GM12878 (cell line): ENCODE results near the gene ARAP3.

Experiments
- ATF3 ChIP-seq: IDR thresholded peaks from 2 replicates; pipeline ENCODE4 v1.6.1; 2011; ENCODE audit warnings: low read depth, mild to moderate bottlenecking, low read length, moderate library complexity, borderline replicate concordance; ENCODE audit errors: extremely low read depth
- BHLHE40 ChIP-seq, 2 experiments: fragments of 450-650 bp in 1 of 2; IDR thresholded peaks; 2 replicates each; pipeline ENCODE4 v1.6.1; 2011 to 2017; ENCODE audit warnings: low read depth in 2 of 2, borderline replicate concordance in 1 of 2, improper control_type of control experiment in 1 of 2, low read length in 1 of 2, mild to moderate bottlenecking in 1 of 2
- CREB1 ChIP-seq: IDR thresholded peaks from 2 replicates; pipeline ENCODE4 v1.6.1; 2012; ENCODE audit warnings: low read depth, mild to moderate bottlenecking, inconsistent platforms
- EGR1 ChIP-seq, 2 experiments: IDR thresholded peaks; 1 replicate in 1 of 2; 2 replicates in 1 of 2; pipeline ENCODE4 v1.6.1; 2011 to 2012; ENCODE audit warnings: low read depth in 2 of 2, low read length in 2 of 2, borderline replicate concordance in 1 of 2, mild to moderate bottlenecking in 1 of 2, moderate library complexity in 1 of 2
- EP300 ChIP-seq, 2 experiments: fragments of 150-350 bp in 1 of 2; IDR thresholded peaks; 2 replicates each; pipeline ENCODE4 v1.6.1; 2011 to 2012; ENCODE audit warnings: low read depth in 2 of 2, low read length in 2 of 2, borderline replicate concordance in 1 of 2, improper control_type of control experiment in 1 of 2, inconsistent platforms in 1 of 2; ENCODE audit not compliant: control insufficient read depth in 1 of 2
- ETV6 ChIP-seq, 2 experiments: fragments of 450-650 bp in 1 of 2; IDR thresholded peaks in 1 of 2; conservative IDR thresholded peaks in 1 of 2; 2 replicates each; pipeline ENCODE4 v1.6.1; 2014; ENCODE audit warnings: antibody characterized with exemption in 1 of 2, borderline replicate concordance in 1 of 2, low read depth in 1 of 2, mild to moderate bottlenecking in 1 of 2, moderate library complexity in 1 of 2
- GABPA ChIP-seq: IDR thresholded peaks from 2 replicates; pipeline ENCODE4 v1.6.1; 2014; ENCODE audit warnings: antibody characterized with exemption, low read depth, mild to moderate bottlenecking, inconsistent platforms
- HDGF ChIP-seq: fragments of 450-650 bp; IDR thresholded peaks from 2 replicates; pipeline ENCODE4 v1.6.1; 2016; ENCODE audit warnings: antibody characterized with exemption
- JUNB ChIP-seq: IDR thresholded peaks from 2 replicates; pipeline ENCODE4 v1.6.1; 2016; ENCODE audit warnings: antibody characterized with exemption, mild to moderate bottlenecking
- JUND ChIP-seq: IDR thresholded peaks from 2 replicates; pipeline ENCODE4 v1.6.1; 2012; ENCODE audit warnings: low read depth, mild to moderate bottlenecking, low read length, improper control_type of control experiment, moderate library complexity
- REST ChIP-seq: IDR thresholded peaks from 2 replicates; pipeline ENCODE4 v1.6.1; 2012; ENCODE audit warnings: mild to moderate bottlenecking, low read depth, low read length
- TF ChIP-seq, protein P1 (sequence below): fragments of 450-650 bp; IDR thresholded peaks from 2 replicates; pipeline ENCODE4 v1.6.1; 2016; ENCODE audit warnings: mild to moderate bottlenecking
- TF ChIP-seq, protein P2 (sequence below), 3 experiments: IDR thresholded peaks in 2 of 3; conservative IDR thresholded peaks in 1 of 3; 2 replicates each; pipeline ENCODE4 v1.5.1; 2011; ENCODE audit warnings: low read depth in 3 of 3, low read length in 3 of 3, mild to moderate bottlenecking in 3 of 3, control low read depth in 2 of 3, moderate library complexity in 2 of 3, inconsistent platforms in 1 of 3, mixed read lengths in 1 of 3; ENCODE audit not compliant: control insufficient read depth in 2 of 3, insufficient read depth in 1 of 3; ENCODE audit errors: extremely low read depth in 1 of 3

GRCh38 chr5:141603923-141604717, 77.9 kb downstream of the ARAP3 start:
- TF ChIP-seq EGR1 (IDR thresholded peaks at IDR 0.05; ENCODE audit: borderline replicate concordance in 1 of 2, low read depth in 2 of 2, low read length in 2 of 2), result no peak
- no peak for TF ChIP-seq BHLHE40 (IDR thresholded peaks at IDR 0.05; ENCODE audit: borderline replicate concordance in 1 of 2, low read depth in 2 of 2, low read length in 1 of 2)
- TF ChIP-seq, protein P1, sequence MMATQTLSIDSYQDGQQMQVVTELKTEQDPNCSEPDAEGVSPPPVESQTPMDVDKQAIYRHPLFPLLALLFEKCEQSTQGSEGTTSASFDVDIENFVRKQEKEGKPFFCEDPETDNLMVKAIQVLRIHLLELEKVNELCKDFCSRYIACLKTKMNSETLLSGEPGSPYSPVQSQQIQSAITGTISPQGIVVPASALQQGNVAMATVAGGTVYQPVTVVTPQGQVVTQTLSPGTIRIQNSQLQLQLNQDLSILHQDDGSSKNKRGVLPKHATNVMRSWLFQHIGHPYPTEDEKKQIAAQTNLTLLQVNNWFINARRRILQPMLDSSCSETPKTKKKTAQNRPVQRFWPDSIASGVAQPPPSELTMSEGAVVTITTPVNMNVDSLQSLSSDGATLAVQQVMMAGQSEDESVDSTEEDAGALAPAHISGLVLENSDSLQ, result no peak
- no peak for TF ChIP-seq HDGF
- TF ChIP-seq JUND, result no peak
- TF ChIP-seq, protein P2, sequence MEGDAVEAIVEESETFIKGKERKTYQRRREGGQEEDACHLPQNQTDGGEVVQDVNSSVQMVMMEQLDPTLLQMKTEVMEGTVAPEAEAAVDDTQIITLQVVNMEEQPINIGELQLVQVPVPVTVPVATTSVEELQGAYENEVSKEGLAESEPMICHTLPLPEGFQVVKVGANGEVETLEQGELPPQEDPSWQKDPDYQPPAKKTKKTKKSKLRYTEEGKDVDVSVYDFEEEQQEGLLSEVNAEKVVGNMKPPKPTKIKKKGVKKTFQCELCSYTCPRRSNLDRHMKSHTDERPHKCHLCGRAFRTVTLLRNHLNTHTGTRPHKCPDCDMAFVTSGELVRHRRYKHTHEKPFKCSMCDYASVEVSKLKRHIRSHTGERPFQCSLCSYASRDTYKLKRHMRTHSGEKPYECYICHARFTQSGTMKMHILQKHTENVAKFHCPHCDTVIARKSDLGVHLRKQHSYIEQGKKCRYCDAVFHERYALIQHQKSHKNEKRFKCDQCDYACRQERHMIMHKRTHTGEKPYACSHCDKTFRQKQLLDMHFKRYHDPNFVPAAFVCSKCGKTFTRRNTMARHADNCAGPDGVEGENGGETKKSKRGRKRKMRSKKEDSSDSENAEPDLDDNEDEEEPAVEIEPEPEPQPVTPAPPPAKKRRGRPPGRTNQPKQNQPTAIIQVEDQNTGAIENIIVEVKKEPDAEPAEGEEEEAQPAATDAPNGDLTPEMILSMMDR (IDR thresholded peaks at IDR 0.05 in 2 of 3, conservative IDR thresholded peaks at IDR 0.05 in 1 of 3; ENCODE audit: control insufficient read depth in 2 of 3, extremely low read depth in 1 of 3, insufficient read depth in 1 of 3, low read depth in 3 of 3, low read length in 3 of 3), result no peak
- TF ChIP-seq GABPA, result no peak
- no peak for TF ChIP-seq EP300 (IDR thresholded peaks at IDR 0.05; ENCODE audit: borderline replicate concordance in 1 of 2, control insufficient read depth in 1 of 2, low read depth in 2 of 2, low read length in 2 of 2)
- no peak for TF ChIP-seq CREB1
- TF ChIP-seq ETV6 (conservative IDR thresholded peaks at IDR 0.05 in 1 of 2, IDR thresholded peaks at IDR 0.05 in 1 of 2; ENCODE audit: borderline replicate concordance in 1 of 2, low read depth in 1 of 2), result no peak
- no peak for TF ChIP-seq JUNB
- no peak for TF ChIP-seq ATF3
- TF ChIP-seq REST, result no peak
